NCI-H1105 (cell line): ENCODE data around the gene COL8A2.

Experiments used
- DNase-seq: peaks from one replicate; lab custom pipeline; 2025; lab: John Stamatoyannopoulos, UW

COL8A2 gene

GRCh38 chr1:36051821-36052220 lies 73.2 kb downstream of the COL8A2 start:
- no peak for DNase-seq
